HEK293 (cell line): ENCODE data around the gene SH2D7.

ENCODE experiments used
- INSM2 ChIP-seq: fragments of 450-650 bp; formaldehyde crosslinking; IDR thresholded peaks from 2 replicates; pipeline ENCODE4 v1.5.1; 2016; ENCODE audit warnings: missing biosample characterization, missing genetic modification characterization
- MEIS1 ChIP-seq: sonication (generic); formaldehyde crosslinking; IDR thresholded peaks from 2 replicates; pipeline ENCODE4 v1.8.1; 2022; ENCODE audit warnings: missing genetic modification reagents, mild to moderate bottlenecking, borderline replicate concordance
- OVOL3 ChIP-seq: fragments of 450-650 bp; formaldehyde crosslinking; IDR thresholded peaks from 2 replicates; pipeline ENCODE4 v1.5.1; 2016; ENCODE audit warnings: missing biosample characterization, missing genetic modification characterization
- PATZ1 ChIP-seq: fragments of 450-650 bp; formaldehyde crosslinking; IDR thresholded peaks from 2 replicates; pipeline ENCODE4 v1.5.1; 2016; ENCODE audit warnings: missing biosample characterization, missing genetic modification characterization
- PRDM4 ChIP-seq: fragments of 450-650 bp; formaldehyde crosslinking; IDR thresholded peaks from 2 replicates; pipeline ENCODE4 v1.5.1; 2017; ENCODE audit warnings: missing biosample characterization, missing genetic modification characterization
- SCRT1 ChIP-seq: fragments of 450-650 bp; formaldehyde crosslinking; IDR thresholded peaks from 2 replicates; pipeline ENCODE4 v1.5.1; 2016; ENCODE audit warnings: missing biosample characterization, missing genetic modification characterization, borderline replicate concordance
- SETDB1 ChIP-seq: IDR thresholded peaks from one replicate; pipeline ENCODE4 v1.6.1; 2017; ENCODE audit warnings: mild to moderate bottlenecking, low read length, moderate library complexity, mixed read lengths; ENCODE audit not compliant: insufficient read length
- SP7 ChIP-seq: fragments of 450-650 bp; formaldehyde crosslinking; IDR thresholded peaks from 2 replicates; pipeline ENCODE4 v1.5.1; 2016; ENCODE audit warnings: missing biosample characterization, missing genetic modification characterization
- ZBTB10 ChIP-seq: fragments of 450-650 bp; formaldehyde crosslinking; IDR thresholded peaks from 2 replicates; pipeline ENCODE4 v1.5.1; 2016; ENCODE audit warnings: missing biosample characterization, missing genetic modification characterization
- ZBTB44 ChIP-seq: fragments of 450-650 bp; IDR thresholded peaks from 2 replicates; pipeline ENCODE4 v1.5.1; 2018; ENCODE audit warnings: missing biosample characterization, mild to moderate bottlenecking, missing genetic modification characterization
- ZFP3 ChIP-seq: fragments of 450-650 bp; formaldehyde crosslinking; IDR thresholded peaks from 2 replicates; pipeline ENCODE4 v1.5.1; 2016; ENCODE audit warnings: low read depth, missing biosample characterization, missing genetic modification characterization
- ZFP41 ChIP-seq: fragments of 450-650 bp; formaldehyde crosslinking; IDR thresholded peaks from 2 replicates; pipeline ENCODE4 v1.5.1; 2016; ENCODE audit warnings: missing biosample characterization, missing genetic modification characterization, borderline replicate concordance
- ZNF174 ChIP-seq: fragments of 450-650 bp; formaldehyde crosslinking; IDR thresholded peaks from 2 replicates; pipeline ENCODE4 v1.5.0; 2017; ENCODE audit warnings: missing biosample characterization, mild to moderate bottlenecking, missing genetic modification characterization
- ZNF19 ChIP-seq: fragments of 450-650 bp; formaldehyde crosslinking; IDR thresholded peaks from 2 replicates; pipeline ENCODE4; 2016; ENCODE audit warnings: missing biosample characterization, missing genetic modification characterization, low read depth
- ZNF223 ChIP-seq: fragments of 450-650 bp; formaldehyde crosslinking; IDR thresholded peaks from 2 replicates; pipeline ENCODE4 v1.5.1; 2016; ENCODE audit warnings: missing biosample characterization, missing genetic modification characterization
- ZNF37A ChIP-seq: fragments of 450-650 bp; IDR thresholded peaks from 2 replicates; pipeline ENCODE4 v1.5.1; 2018; ENCODE audit warnings: missing biosample characterization, missing genetic modification characterization
- ZNF473 ChIP-seq: fragments of 450-650 bp; formaldehyde crosslinking; IDR thresholded peaks from 2 replicates; pipeline ENCODE4 v1.5.1; 2017; ENCODE audit warnings: missing biosample characterization, missing genetic modification characterization
- ZNF514 ChIP-seq: fragments of 450-650 bp; formaldehyde crosslinking; IDR thresholded peaks from 2 replicates; pipeline ENCODE4 v1.5.1; 2016; ENCODE audit warnings: missing biosample characterization, missing genetic modification characterization
- ZNF549 ChIP-seq: fragments of 450-650 bp; IDR thresholded peaks from 2 replicates; pipeline ENCODE4 v1.5.1; 2018; ENCODE audit warnings: missing biosample characterization, missing genetic modification characterization, mild to moderate bottlenecking, inconsistent platforms, moderate library complexity
- ZNF585B ChIP-seq: fragments of 450-650 bp; formaldehyde crosslinking; IDR thresholded peaks from 2 replicates; pipeline ENCODE4 v1.5.1; 2016; ENCODE audit warnings: missing biosample characterization, missing genetic modification characterization
- ZNF624 ChIP-seq: fragments of 450-650 bp; formaldehyde crosslinking; IDR thresholded peaks from 2 replicates; pipeline ENCODE4 v1.5.1; 2017; ENCODE audit warnings: missing biosample characterization, missing genetic modification characterization
- ZNF645 ChIP-seq: fragments of 450-650 bp; formaldehyde crosslinking; IDR thresholded peaks from 2 replicates; pipeline ENCODE4; 2016; ENCODE audit warnings: missing biosample characterization, missing genetic modification characterization
- ZNF692 ChIP-seq: fragments of 450-650 bp; formaldehyde crosslinking; IDR thresholded peaks from 2 replicates; pipeline ENCODE4 v1.5.1; 2016; ENCODE audit warnings: missing biosample characterization, missing genetic modification characterization
- ZNF747 ChIP-seq: fragments of 450-650 bp; formaldehyde crosslinking; IDR thresholded peaks from 2 replicates; pipeline ENCODE4 v1.5.1; 2016; ENCODE audit warnings: missing biosample characterization, missing genetic modification characterization
- ZNF777 ChIP-seq: fragments of 450-650 bp; formaldehyde crosslinking; IDR thresholded peaks from 2 replicates; pipeline ENCODE4 v1.5.1; 2017; ENCODE audit warnings: missing biosample characterization, missing genetic modification characterization, borderline replicate concordance
- ZSCAN23 ChIP-seq: fragments of 450-650 bp; formaldehyde crosslinking; IDR thresholded peaks from 2 replicates; pipeline ENCODE4 v1.5.1; 2016; ENCODE audit warnings: missing biosample characterization, missing genetic modification characterization

Gene SH2D7

GRCh38 chr15:78077053-78077870 is 15.1 kb upstream of the SH2D7 start, which contains the start of gene TBC1D2B (continued):
- TF ChIP-seq INSM2 (tag by site-specific recombination) (no peak), ZNF174 (tag by site-specific recombination) (no peak), PRDM4 (tag by site-specific recombination) (no peak), ZFP3 (tag by site-specific recombination) (no peak), ZNF777 (tag by site-specific recombination) (no peak), ZSCAN23 (tag by site-specific recombination) (no peak), PATZ1 (tag by site-specific recombination) (peak; percentile 86), ZFP41 (tag by site-specific recombination) (no peak), SP7 (tag by site-specific recombination) (peak; percentile 47; the same call in 1 of the 2 replicates), ZNF549 (tag by site-specific recombination) (no peak), ZNF645 (tag by site-specific recombination) (no peak), ZNF473 (no peak), SETDB1 (no peak), ZNF585B (no peak), ZNF624 (tag by site-specific recombination) (no peak), OVOL3 (no peak), ZNF514 (tag by site-specific recombination) (no peak), ZNF692 (tag by site-specific recombination) (peak; percentile 85), ZNF223 (peak; percentile 93), ZNF19 (tag by site-specific recombination) (no peak), ZBTB10 (peak; percentile 33; the same call in 1 of the 2 replicates), ZNF747 (tag by site-specific recombination) (no peak), ZNF37A (tag by site-specific recombination) (no peak), SCRT1 (tag by site-specific recombination) (no peak), ZBTB44 (tag by site-specific recombination) (no peak), MEIS1 (CRISPR knock-in tag) (no peak)
